Myocyte (in vitro differentiated cells): ENCODE data around the gene KIF7. TPM values are rescaled to one million over a fixed set of nuclear protein-coding genes. Genes with fewer than 3 reads are reported as not detected.

ENCODE experiments used
- DNase-seq: peaks from one replicate; pipeline ENCODE4 v3.0.0-alpha.2; 2012; ENCODE audit warnings: low read depth
- total RNA-seq: library from RNA; depleted of rRNA; stranded (reverse); fragments of >200 nt; gene quantifications from 2 replicates; pipeline ENCODE4 v1.2.3, GENCODE V29; 2014

Gene KIF7
- total RNA-seq, 1 donor from 2014 or later = 6.3 TPM

GRCh38 chr15:89669309-89669865 is 14.1 kb upstream of the KIF7 start:
- DNase-seq = no peak

GRCh38 chr15:89668171-89668570 is 12.9 kb upstream of the KIF7 start:
- no peak for DNase-seq

- no peak for DNase-seq
Observed at GRCh38 chr15:89667706-89667960, 12.4 kb upstream of the KIF7 start.

GRCh38 chr15:89666858-89667705 is 11.8 kb upstream of the KIF7 start:
- no peak for DNase-seq

GRCh38 chr15:89666184-89666857 is 11.1 kb upstream of the KIF7 start:
- no peak for DNase-seq

- peak; percentile 71 for DNase-seq
Observed at GRCh38 chr15:89665449-89666181, 10.3 kb upstream of the KIF7 start.

- peak; percentile 18 for DNase-seq
Observed at GRCh38 chr15:89664441-89665350, 9.4 kb upstream of the KIF7 start.

GRCh38 chr15:89662893-89663626 is 7.8 kb upstream of the KIF7 start:
- DNase-seq = peak; percentile 93

GRCh38 chr15:89660556-89660955 is 5.3 kb upstream of the KIF7 start:
- no peak for DNase-seq

- DNase-seq = no peak
Observed at GRCh38 chr15:89659295-89659694, 4.0 kb upstream of the KIF7 start.

GRCh38 chr15:89657686-89658200 is 2.5 kb upstream of the KIF7 start:
- no peak for DNase-seq

- peak; percentile 40 for DNase-seq
Observed at GRCh38 chr15:89656116-89656815, 999 bp upstream of the KIF7 start.

GRCh38 chr15:89654301-89654761 is 936 bp downstream of the KIF7 start:
- DNase-seq = no peak

GRCh38 chr15:89653578-89653977 is 1.7 kb downstream of the KIF7 start:
- no peak for DNase-seq

GRCh38 chr15:89652666-89653065 is 2.6 kb downstream of the KIF7 start:
- DNase-seq = no peak

- DNase-seq = no peak
Observed at GRCh38 chr15:89652131-89652530, 3.1 kb downstream of the KIF7 start.

- DNase-seq = no peak
Observed at GRCh38 chr15:89649716-89650115, 5.6 kb downstream of the KIF7 start.

- no peak for DNase-seq
Observed at GRCh38 chr15:89649013-89649625, 6.1 kb downstream of the KIF7 start.
